A549 (cell line): ENCODE measurements around the gene PIP4K2A. TPM values are rescaled to one million over a fixed set of nuclear protein-coding genes. Genes with fewer than 3 reads are reported as not detected.

Source experiments
- ATAC-seq, 2 experiments: fragments of 200-7000 bp in 1 of 2; fragments of >200 bp in 1 of 2; cut with Nextera tagmentation in 1 of 2; cut with Tn5 transposase in 1 of 2; 3 replicates each; pipeline versions ENCODE4 v1.8.0 to v1.9.1; 2018 to 2020; ENCODE audit warnings: mild to moderate bottlenecking in 1 of 2, moderate library complexity in 1 of 2
- CTCF ChIA-PET: fragments of 300-600 bp; sonication (Branson Sonifier 250); formaldehyde crosslinking; extraction: SDS; loops from one replicate; lab custom pipeline; 2021; ENCODE audit warnings: antibody characterized with exemption, inconsistent platforms; lab: Yijun Ruan, JAX
- POLR2A ChIA-PET: fragments of 350-600 bp; formaldehyde crosslinking; extraction: SDS; loops from one replicate; lab custom pipeline; 2021; ENCODE audit warnings: antibody characterized with exemption, inconsistent platforms; lab: Yijun Ruan, JAX
- DNase-seq, 2 experiments: peaks; one replicate each; pipeline versions ENCODE4 v3.0.0 to v3.0.0-alpha.2; 2011 to 2016; ENCODE audit warnings: low read depth in 1 of 2, low spot score in 1 of 2
- FAIRE-seq: peaks from 2 replicates; lab custom pipeline; 2011; peaks lifted over from hg19 to GRCh38; lab: Jason Lieb, UNC
- H3K27ac ChIP-seq, 2 experiments: fragments of >200 bp; sonication (Bioruptor Twin); formaldehyde crosslinking; 3 replicates each; pipeline ENCODE4 v1.5.1; 2016 to 2017
- H3K4me1 ChIP-seq: fragments of >200 bp; sonication (Bioruptor Twin); formaldehyde crosslinking; 3 replicates; pipeline ENCODE4 v1.6.1; 2016
- H3K4me2 ChIP-seq: fragments of >200 bp; sonication (Bioruptor Twin); formaldehyde crosslinking; 3 replicates; pipeline ENCODE4 v1.6.1; 2016
- H3K4me3 ChIP-seq: fragments of >200 bp; sonication (Bioruptor Twin); formaldehyde crosslinking; 3 replicates; pipeline ENCODE4 v1.5.1; 2016
- H3K9me3 ChIP-seq: fragments of >200 bp; sonication (Bioruptor Twin); formaldehyde crosslinking; 3 replicates; pipeline ENCODE4 v1.6.1; 2016
- CBX2 ChIP-seq: fragments of 200-600 bp; sonication (generic); IDR thresholded peaks from 2 replicates; pipeline ENCODE4 v1.6.1; 2016; ENCODE audit warnings: low read depth, mild to moderate bottlenecking, borderline replicate concordance
- CBX8 ChIP-seq: fragments of 200-600 bp; sonication (generic); IDR thresholded peaks from 2 replicates; pipeline ENCODE4 v1.6.1; 2016
- CEBPB ChIP-seq, 2 experiments: fragments of >200 bp in 1 of 2; sonication (Bioruptor Twin) in 1 of 2; formaldehyde crosslinking in 1 of 2; IDR thresholded peaks; 2 replicates each; pipeline ENCODE4 v1.6.1; 2012 to 2016
- CHD2 ChIP-seq: fragments of 150-350 bp; IDR thresholded peaks from 2 replicates; pipeline ENCODE4 v1.6.1; 2014; ENCODE audit warnings: low read length; ENCODE audit not compliant: partially characterized antibody
- E2F6 ChIP-seq: IDR thresholded peaks from 2 replicates; pipeline ENCODE4 v1.6.1; 2012; ENCODE audit warnings: low read depth, borderline replicate concordance
- EHMT2 ChIP-seq: fragments of 200-600 bp; sonication (generic); IDR thresholded peaks from 2 replicates; pipeline ENCODE4 v1.6.1; 2016; ENCODE audit warnings: antibody characterized with exemption, low read depth, mild to moderate bottlenecking, moderate library complexity
- ESRRA ChIP-seq: fragments of 150-350 bp; IDR thresholded peaks from 2 replicates; pipeline ENCODE4 v1.6.1; 2014; ENCODE audit warnings: mild to moderate bottlenecking, low read length, borderline replicate concordance
- FOXS1 ChIP-seq: fragments of 250-450 bp; sonication (Bioruptor Pico); IDR thresholded peaks from 2 replicates; pipeline ENCODE4 v1.5.0; 2020; ENCODE audit warnings: mild to moderate bottlenecking, moderate library complexity
- HES2 ChIP-seq: fragments of >200 bp; sonication (Bioruptor Twin); formaldehyde crosslinking; IDR thresholded peaks from 2 replicates; pipeline ENCODE4 v1.6.1; 2016
- HOXA7 ChIP-seq: fragments of 250-450 bp; sonication (Bioruptor Pico); IDR thresholded peaks from 2 replicates; pipeline ENCODE4 v1.5.0; 2020; ENCODE audit warnings: mild to moderate bottlenecking, moderate library complexity
- JUNB ChIP-seq: fragments of >200 bp; sonication (Bioruptor Twin); formaldehyde crosslinking; IDR thresholded peaks from 2 replicates; pipeline ENCODE4 v1.6.1; 2016
- KDM5A ChIP-seq: fragments of 200-600 bp; sonication (generic); IDR thresholded peaks from 2 replicates; pipeline ENCODE4 v1.6.1; 2016; ENCODE audit warnings: antibody characterized with exemption, mild to moderate bottlenecking
- MAX ChIP-seq: IDR thresholded peaks from 2 replicates; pipeline ENCODE4 v1.6.1; 2012
- NPAS2 ChIP-seq: fragments of 250-450 bp; sonication (Bioruptor Pico); IDR thresholded peaks from 2 replicates; pipeline ENCODE4 v1.8.0; 2022; ENCODE audit warnings: mild to moderate bottlenecking, moderate library complexity, borderline replicate concordance
- POLR2A ChIP-seq: IDR thresholded peaks from 2 replicates; pipeline ENCODE4 v1.6.1; 2012; ENCODE audit warnings: mild to moderate bottlenecking, low read length
- POLR2AphosphoS2 ChIP-seq: conservative IDR thresholded peaks from 2 replicates; pipeline ENCODE4 v1.6.1; 2012; ENCODE audit warnings: low read length, improper control_type of control experiment, inconsistent platforms
- RAD21 ChIP-seq, 2 experiments: fragments of >200 bp in 1 of 2; sonication (Bioruptor Twin) in 1 of 2; formaldehyde crosslinking in 1 of 2; IDR thresholded peaks in 1 of 2; conservative IDR thresholded peaks in 1 of 2; 2 replicates in 1 of 2; 3 replicates in 1 of 2; pipeline ENCODE4 v1.6.1; 2012 to 2018; ENCODE audit warnings: inconsistent platforms in 1 of 2
- RARB ChIP-seq: fragments of 250-450 bp; sonication (Bioruptor Pico); IDR thresholded peaks from 2 replicates; pipeline ENCODE4 v1.8.0; 2021; ENCODE audit warnings: mild to moderate bottlenecking, moderate library complexity
- REST ChIP-seq: fragments of 200-600 bp; sonication (generic); IDR thresholded peaks from 2 replicates; pipeline ENCODE4 v1.6.1; 2016; ENCODE audit warnings: antibody characterized with exemption, mild to moderate bottlenecking, moderate library complexity
- SMC3 ChIP-seq: fragments of >200 bp; sonication (Bioruptor Twin); formaldehyde crosslinking; IDR thresholded peaks from 3 replicates; pipeline ENCODE4 v1.6.1; 2018; ENCODE audit warnings: inconsistent platforms
- TP53 ChIP-seq: fragments of 250-450 bp; sonication (Bioruptor Pico); IDR thresholded peaks from 2 replicates; pipeline ENCODE4 v1.5.0; 2021; ENCODE audit warnings: mild to moderate bottlenecking, moderate library complexity
- USF2 ChIP-seq: fragments of 450-650 bp; IDR thresholded peaks from 2 replicates; pipeline ENCODE4 v1.6.1; 2014; ENCODE audit warnings: antibody characterized with exemption
- ZNF302 ChIP-seq: fragments of 250-450 bp; sonication (Bioruptor Pico); IDR thresholded peaks from 2 replicates; pipeline ENCODE4 v1.9.0; 2021; ENCODE audit warnings: inconsistent platforms, mild to moderate bottlenecking, moderate library complexity
- ZSCAN20 ChIP-seq: fragments of 250-450 bp; sonication (Bioruptor Pico); IDR thresholded peaks from 2 replicates; pipeline ENCODE4 v1.8.0; 2022; ENCODE audit warnings: mild to moderate bottlenecking, moderate library complexity
- WGBS: methylation state at CpG from one replicate; pipeline ENCODE4 v1.1.6; 2017; ENCODE audit errors: missing lambda C conversion rate; 5-methylcytosine and 5-hydroxymethylcytosine counted together
- polyA plus RNA-seq, 4 experiments: library from polyadenylated mRNA; depleted of rRNA in 3 of 4; stranded (reverse); fragments of >200 nt; fragmentation: RNase III in 1 of 4; extraction: RNeasy Plus Mini Kit Qiagen cat#74134 plus additional on column Dnase treatment in 1 of 4; gene quantifications; 2 replicates in 3 of 4; 3 replicates in 1 of 4; pipeline ENCODE4 v1.2.3, GENCODE V29; 2011 to 2017

PIP4K2A gene
- polyA plus RNA-seq, 2 of the 4 experiments (the other 2 are of a cell fraction): 23.1 to 24.0 TPM

GRCh38 chr10:22560096-22560912 is 154.1 kb downstream of the PIP4K2A start (continued):
- TF ChIP-seq CBX2: no peak

GRCh38 chr10:22557321-22557720 is 157.1 kb downstream of the PIP4K2A start:
- ChIA-PET POLR2A (no interaction called here), CTCF (no interaction called here)
- 84% methylated on average over 1 of the region's 1 CpG for WGBS
- Histone ChIP-seq H3K4me1 (no peaks in the 10 kb centered on the region), H3K9me3 (no peaks in the 10 kb centered on the region), H3K4me2 (no peak overlapping the region), H3K27ac (no peak overlapping the region), H3K4me3 (no peak overlapping the region)
- FAIRE-seq: no peak
- no peak for ATAC-seq
- DNase-seq: no peak
- TF ChIP-seq EHMT2: no peak
- no peak for TF ChIP-seq HES2
- TF ChIP-seq USF2: no peak
- TF ChIP-seq RARB (CRISPR knock-in tag): no peak
- TF ChIP-seq SMC3: no peak
- TF ChIP-seq ESRRA: no peak
- no peak for TF ChIP-seq RAD21 (conservative IDR thresholded peaks at IDR 0.05 in 1 of 2, IDR thresholded peaks at IDR 0.05 in 1 of 2)
- no peak for TF ChIP-seq CHD2
- TF ChIP-seq POLR2A: no peak
- no peak for TF ChIP-seq KDM5A
- TF ChIP-seq TP53: no peak
- TF ChIP-seq FOXS1: no peak

- WGBS: 92% methylated on average over 6 of the region's 6 CpGs
- DNase-seq: no peak
- Histone ChIP-seq H3K4me1 (no peaks in the 10 kb centered on the region), H3K9me3 (no peaks in the 10 kb centered on the region), H3K4me3 (no peak overlapping the region)
- CTCF ChIA-PET: no interaction called here
- TF ChIP-seq HOXA7 (no peak), MAX (no peak), E2F6 (no peak), POLR2AphosphoS2 (no peak), JUNB (no peak), ZSCAN20 (CRISPR knock-in tag) (no peak), REST (no peak), CHD2 (no peak), CEBPB (IDR thresholded peaks at IDR 0.05) (no peak), CBX8 (no peak), NPAS2 (CRISPR knock-in tag) (no peak), CBX2 (no peak), ZNF302 (CRISPR knock-in tag) (no peak)
- TF ChIP-seq, all 56 proteins: peak for 0
- ATAC-seq (no peak), FAIRE-seq (no peak)
- Histone ChIP-seq H3K4me2 (no peak overlapping the region), H3K27ac (no peak overlapping the region)
- POLR2A ChIA-PET: no interaction called here
Measured at GRCh38 chr10:22556774-22557173, 157.6 kb downstream of the PIP4K2A start.
